OCI-LY1 (cell line): Measurements from ENCODE around the gene PRPF39.

ENCODE experiments used
- EZH2 ChIP-seq: fragments of 200-600 bp; sonication (generic), shearing (Covaris generic); IDR thresholded peaks from 2 replicates; pipeline ENCODE4 v1.8.0; 2017; ENCODE audit warnings: borderline replicate concordance, mixed run types, mild to moderate bottlenecking, antibody characterized with exemption, low read length, moderate library complexity, mixed read lengths
- TF ChIP-seq, protein P1 (sequence below): fragments of 200-600 bp; sonication (generic), shearing (Covaris generic); IDR thresholded peaks from 2 replicates; pipeline ENCODE4 v1.5.1; 2017; ENCODE audit warnings: mild to moderate bottlenecking, antibody characterized with exemption, low read length, moderate library complexity, mixed read lengths

GRCh38 chr14:45039390-45039789 is 44.5 kb upstream of the PRPF39 start:
- TF ChIP-seq EZH2, result no peak
- TF ChIP-seq, protein P1, sequence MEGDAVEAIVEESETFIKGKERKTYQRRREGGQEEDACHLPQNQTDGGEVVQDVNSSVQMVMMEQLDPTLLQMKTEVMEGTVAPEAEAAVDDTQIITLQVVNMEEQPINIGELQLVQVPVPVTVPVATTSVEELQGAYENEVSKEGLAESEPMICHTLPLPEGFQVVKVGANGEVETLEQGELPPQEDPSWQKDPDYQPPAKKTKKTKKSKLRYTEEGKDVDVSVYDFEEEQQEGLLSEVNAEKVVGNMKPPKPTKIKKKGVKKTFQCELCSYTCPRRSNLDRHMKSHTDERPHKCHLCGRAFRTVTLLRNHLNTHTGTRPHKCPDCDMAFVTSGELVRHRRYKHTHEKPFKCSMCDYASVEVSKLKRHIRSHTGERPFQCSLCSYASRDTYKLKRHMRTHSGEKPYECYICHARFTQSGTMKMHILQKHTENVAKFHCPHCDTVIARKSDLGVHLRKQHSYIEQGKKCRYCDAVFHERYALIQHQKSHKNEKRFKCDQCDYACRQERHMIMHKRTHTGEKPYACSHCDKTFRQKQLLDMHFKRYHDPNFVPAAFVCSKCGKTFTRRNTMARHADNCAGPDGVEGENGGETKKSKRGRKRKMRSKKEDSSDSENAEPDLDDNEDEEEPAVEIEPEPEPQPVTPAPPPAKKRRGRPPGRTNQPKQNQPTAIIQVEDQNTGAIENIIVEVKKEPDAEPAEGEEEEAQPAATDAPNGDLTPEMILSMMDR, result no peak
